ENCODE data around the gene CHMP5. TPM values are rescaled to one million over a fixed set of nuclear protein-coding genes. Genes with fewer than 3 reads are reported as not detected.

Gene CHMP5
- total RNA-seq, 1 experiment from 2014 or later: 74.4 TPM

- no TSS peak for BruUV-seq (replicated peaks)
- POLR2A ChIA-PET (ENCODE audit: low non-redundant PET): no interaction called here
- Histone ChIP-seq H3K9me3 (ENCODE audit: low read depth, low read length, poor library complexity, severe bottlenecking) (no peaks in the 10 kb centered on the region), H3K27ac (ENCODE audit: low read depth, low read length, poor library complexity, severe bottlenecking) (no peak overlapping the region), H3K36me3 (ENCODE audit: insufficient read depth, low read length, poor library complexity, severe bottlenecking) (peaks cover 62% of the 10 kb centered on the region), H3K4me3 (ENCODE audit: low read depth, low read length, poor library complexity, severe bottlenecking) (no peak overlapping the region), H3K27me3 (replicated peaks; ENCODE audit: insufficient read depth, low read depth, low read length, poor library complexity) (no peaks in the 10 kb centered on the region), H3K4me1 (ENCODE audit: insufficient read depth, low read length, poor library complexity, severe bottlenecking) (no peaks in the 10 kb centered on the region)
- DNase-seq (ENCODE audit: low spot score): no peak
- intact Hi-C loops (cut with micrococcal nuclease; ENCODE audit: unreplicated experiment): no loop called here
- TF ChIP-seq EZH2 (IDR thresholded peaks at IDR 0.05; ENCODE audit: borderline replicate concordance, low read depth, low read length, poor library complexity, severe bottlenecking): no peak
- TF ChIP-seq, protein P1, sequence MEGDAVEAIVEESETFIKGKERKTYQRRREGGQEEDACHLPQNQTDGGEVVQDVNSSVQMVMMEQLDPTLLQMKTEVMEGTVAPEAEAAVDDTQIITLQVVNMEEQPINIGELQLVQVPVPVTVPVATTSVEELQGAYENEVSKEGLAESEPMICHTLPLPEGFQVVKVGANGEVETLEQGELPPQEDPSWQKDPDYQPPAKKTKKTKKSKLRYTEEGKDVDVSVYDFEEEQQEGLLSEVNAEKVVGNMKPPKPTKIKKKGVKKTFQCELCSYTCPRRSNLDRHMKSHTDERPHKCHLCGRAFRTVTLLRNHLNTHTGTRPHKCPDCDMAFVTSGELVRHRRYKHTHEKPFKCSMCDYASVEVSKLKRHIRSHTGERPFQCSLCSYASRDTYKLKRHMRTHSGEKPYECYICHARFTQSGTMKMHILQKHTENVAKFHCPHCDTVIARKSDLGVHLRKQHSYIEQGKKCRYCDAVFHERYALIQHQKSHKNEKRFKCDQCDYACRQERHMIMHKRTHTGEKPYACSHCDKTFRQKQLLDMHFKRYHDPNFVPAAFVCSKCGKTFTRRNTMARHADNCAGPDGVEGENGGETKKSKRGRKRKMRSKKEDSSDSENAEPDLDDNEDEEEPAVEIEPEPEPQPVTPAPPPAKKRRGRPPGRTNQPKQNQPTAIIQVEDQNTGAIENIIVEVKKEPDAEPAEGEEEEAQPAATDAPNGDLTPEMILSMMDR (conservative IDR thresholded peaks at IDR 0.05; ENCODE audit: low read depth, low read length): no peak
- CTCF ChIA-PET: no interaction called here
These were observed 7.2 kb downstream of the CHMP5 start for GRCh38 chr9:33272061-33272460.

DNA sequence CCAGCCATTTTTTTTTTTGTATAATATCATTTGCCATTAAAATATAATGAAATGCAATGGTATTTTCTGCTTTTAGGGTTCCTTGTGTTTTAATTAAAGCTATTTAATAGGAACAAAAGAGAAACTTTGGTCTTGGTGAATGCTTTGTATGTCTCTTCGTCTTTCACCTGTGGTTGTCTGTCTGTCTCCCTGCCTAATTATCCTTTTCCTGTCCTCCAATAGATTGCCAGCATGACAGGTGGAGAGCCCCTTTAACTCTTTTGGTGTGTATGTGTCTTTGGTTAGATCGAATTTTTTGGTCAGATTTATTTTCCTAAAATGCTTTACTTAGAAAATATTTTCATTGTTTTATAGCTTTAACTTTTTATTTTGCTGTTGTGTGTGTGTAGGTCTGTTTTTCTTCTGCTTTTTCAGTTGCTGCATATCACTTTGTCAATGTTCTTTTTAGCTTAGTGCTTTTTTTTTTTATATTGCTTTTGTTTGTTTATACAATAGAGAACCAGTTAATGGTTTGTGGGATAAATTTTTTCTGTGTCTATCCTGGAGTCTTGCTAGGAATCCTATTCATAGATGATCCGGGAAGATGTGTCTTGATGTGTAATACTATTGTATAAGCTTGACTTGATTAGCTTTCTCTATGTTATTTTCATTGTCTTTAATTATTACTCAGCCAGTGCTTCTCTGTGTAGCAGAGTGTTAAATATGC lies 8.6 kb downstream of the CHMP5 start:
- CTCF ChIA-PET: no interaction called here
- no peak overlapping the region for H3K4me3 ChIP-seq (ENCODE audit: low read depth, low read length, poor library complexity, severe bottlenecking)
- DNase-seq (ENCODE audit: low spot score): no peak
- BruUV-seq (replicated peaks): no TSS peak
- H3K9me3 ChIP-seq (ENCODE audit: low read depth, low read length, poor library complexity, severe bottlenecking): no peaks in the 10 kb centered on the region
- H3K27ac ChIP-seq (ENCODE audit: low read depth, low read length, poor library complexity, severe bottlenecking): no peak overlapping the region
- H3K4me1 ChIP-seq (ENCODE audit: insufficient read depth, low read length, poor library complexity, severe bottlenecking): no peaks in the 10 kb centered on the region
- no peaks in the 10 kb centered on the region for H3K27me3 ChIP-seq (replicated peaks; ENCODE audit: insufficient read depth, low read depth, low read length, poor library complexity)
- H3K36me3 ChIP-seq (ENCODE audit: insufficient read depth, low read length, poor library complexity, severe bottlenecking): peaks cover 67% of the 10 kb centered on the region
- POLR2A ChIA-PET (ENCODE audit: low non-redundant PET): no interaction called here
- TF ChIP-seq EZH2 (IDR thresholded peaks at IDR 0.05; ENCODE audit: borderline replicate concordance, low read depth, low read length, poor library complexity, severe bottlenecking): no peak
- TF ChIP-seq, protein P1 (conservative IDR thresholded peaks at IDR 0.05; ENCODE audit: low read depth, low read length): no peak
- intact Hi-C loops (cut with micrococcal nuclease; ENCODE audit: unreplicated experiment): no loop called here

GRCh38 chr9:33273972-33274328 lies 9.1 kb downstream of the CHMP5 start:
- CTCF ChIA-PET: no interaction called here

More at GRCh38 chr9:33273972-33274328, 9.1 kb downstream of the CHMP5 start:
- Histone ChIP-seq H3K27ac (ENCODE audit: low read depth, low read length, poor library complexity, severe bottlenecking) (no peak overlapping the region), H3K36me3 (ENCODE audit: insufficient read depth, low read length, poor library complexity, severe bottlenecking) (peaks cover 72% of the 10 kb centered on the region), H3K27me3 (replicated peaks; ENCODE audit: insufficient read depth, low read depth, low read length, poor library complexity) (no peaks in the 10 kb centered on the region), H3K4me1 (ENCODE audit: insufficient read depth, low read length, poor library complexity, severe bottlenecking) (no peaks in the 10 kb centered on the region), H3K4me3 (ENCODE audit: low read depth, low read length, poor library complexity, severe bottlenecking) (no peak overlapping the region), H3K9me3 (ENCODE audit: low read depth, low read length, poor library complexity, severe bottlenecking) (no peaks in the 10 kb centered on the region)
- POLR2A ChIA-PET (ENCODE audit: low non-redundant PET): no interaction called here
- intact Hi-C loops (cut with micrococcal nuclease; ENCODE audit: unreplicated experiment): no loop called here
- DNase-seq (ENCODE audit: low spot score): no peak
- TF ChIP-seq, protein P1 (conservative IDR thresholded peaks at IDR 0.05; ENCODE audit: low read depth, low read length): no peak
- no TSS peak for BruUV-seq (replicated peaks)
